Spleen (tissue), 7 donors: ENCODE results near the gene R3HCC1L.

ENCODE experiments used
- POLR2AphosphoS5 ChIP-seq, 3 donors: sonication (generic); formaldehyde crosslinking; IDR thresholded peaks; one replicate each; pipeline ENCODE4 v1.5.1; 2017; ENCODE audit warnings: antibody characterized with exemption in 3 of 3
- TF ChIP-seq, protein P1 (sequence below), 11 experiments: fragments of 200-600 bp in 7 of 11; fragments of 450-650 bp in 4 of 11; sonication (generic) in 4 of 11; IDR thresholded peaks in 8 of 11; conservative IDR thresholded peaks in 3 of 11; 1 replicate in 7 of 11; 2 replicates in 4 of 11; pipeline versions ENCODE4 v1.4.0 to v1.8.0; 2016 to 2021; ENCODE audit warnings: antibody characterized with exemption in 11 of 11, inconsistent platforms in 4 of 11, mild to moderate bottlenecking in 1 of 11
- donor health status: DM: no; HTN: no; CAD: no; lungs with moderate emphysema.
- donor health status: DM: no; HTN: no; CAD: no.
- donor health status: DM: no; HTN: no; CAD: no.

DNA sequence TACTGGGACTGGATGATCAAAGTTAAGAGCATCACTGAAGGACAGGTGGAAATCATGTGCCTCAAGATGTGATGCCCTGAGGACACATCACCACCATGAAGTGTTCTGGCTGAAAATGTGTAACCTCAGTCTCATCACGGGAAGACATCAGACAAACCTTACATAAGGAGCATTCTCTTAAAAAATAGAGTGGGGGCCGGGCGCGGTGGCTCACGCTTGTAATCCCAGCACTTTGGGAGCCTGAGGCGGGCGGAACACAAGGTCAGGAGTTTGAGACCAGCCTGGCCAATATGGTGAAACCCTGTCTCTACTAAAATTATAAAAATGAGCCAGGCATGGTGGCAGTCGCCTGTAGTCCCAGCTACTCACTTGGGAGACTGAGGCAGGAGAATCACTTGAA lies 67.9 kb downstream of the R3HCC1L start:
- TF ChIP-seq, protein P1, sequence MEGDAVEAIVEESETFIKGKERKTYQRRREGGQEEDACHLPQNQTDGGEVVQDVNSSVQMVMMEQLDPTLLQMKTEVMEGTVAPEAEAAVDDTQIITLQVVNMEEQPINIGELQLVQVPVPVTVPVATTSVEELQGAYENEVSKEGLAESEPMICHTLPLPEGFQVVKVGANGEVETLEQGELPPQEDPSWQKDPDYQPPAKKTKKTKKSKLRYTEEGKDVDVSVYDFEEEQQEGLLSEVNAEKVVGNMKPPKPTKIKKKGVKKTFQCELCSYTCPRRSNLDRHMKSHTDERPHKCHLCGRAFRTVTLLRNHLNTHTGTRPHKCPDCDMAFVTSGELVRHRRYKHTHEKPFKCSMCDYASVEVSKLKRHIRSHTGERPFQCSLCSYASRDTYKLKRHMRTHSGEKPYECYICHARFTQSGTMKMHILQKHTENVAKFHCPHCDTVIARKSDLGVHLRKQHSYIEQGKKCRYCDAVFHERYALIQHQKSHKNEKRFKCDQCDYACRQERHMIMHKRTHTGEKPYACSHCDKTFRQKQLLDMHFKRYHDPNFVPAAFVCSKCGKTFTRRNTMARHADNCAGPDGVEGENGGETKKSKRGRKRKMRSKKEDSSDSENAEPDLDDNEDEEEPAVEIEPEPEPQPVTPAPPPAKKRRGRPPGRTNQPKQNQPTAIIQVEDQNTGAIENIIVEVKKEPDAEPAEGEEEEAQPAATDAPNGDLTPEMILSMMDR (IDR thresholded peaks at IDR 0.05 in 8 of 11, conservative IDR thresholded peaks at IDR 0.05 in 3 of 11) = no peak
- no peak for TF ChIP-seq POLR2AphosphoS5 (IDR thresholded peaks at IDR 0.05)
